Choroid plexus epithelial cell (primary cell): ENCODE results near the gene SLC48A1.
"Not testable (repeated sequence)": the region's sequence is repeated elsewhere in the genome, so short reads cannot be mapped to it uniquely, and the experiment has no call there.

ENCODE experiments used
- DNase-seq: peaks from one replicate; pipeline ENCODE4 v3.0.0-alpha.2; 2010; ENCODE audit warnings: low read depth
- H3K4me3 ChIP-seq: 2 replicates; pipeline ENCODE4 v1.5.1; 2011; ENCODE audit warnings: low read depth, mild to moderate bottlenecking, control low read depth, low read length, moderate library complexity
- CTCF ChIP-seq: conservative IDR thresholded peaks from 2 replicates; pipeline ENCODE4 v1.5.1; 2011; ENCODE audit warnings: low read depth, mild to moderate bottlenecking, control low read depth, inconsistent platforms, low read length, moderate library complexity

Gene SLC48A1

DNA sequence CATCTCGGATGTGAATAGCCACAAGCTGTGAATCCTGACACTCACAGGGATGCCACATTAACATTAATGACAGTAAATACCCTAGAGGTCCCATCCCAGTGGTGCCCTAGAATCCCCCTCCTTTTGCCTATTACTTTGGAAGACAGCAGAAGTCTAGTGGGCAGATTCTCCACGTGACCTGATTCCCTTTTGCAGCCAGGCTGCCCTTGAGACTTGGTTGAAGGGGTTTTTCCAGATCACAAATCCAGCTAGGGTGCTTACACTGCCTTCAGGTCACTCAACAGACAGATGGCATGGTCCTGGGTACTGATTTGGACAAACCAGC is 38.0 kb downstream of the SLC48A1 start:
- H3K4me3 ChIP-seq = no peak overlapping the region
- no peak for TF ChIP-seq CTCF
- no peak for DNase-seq

- no peak for TF ChIP-seq CTCF
- no peak overlapping the region for H3K4me3 ChIP-seq
- peak; percentile 67 for DNase-seq
Measured at GRCh38 chr12:47811581-47812484, 38.8 kb downstream of the SLC48A1 start.

DNA sequence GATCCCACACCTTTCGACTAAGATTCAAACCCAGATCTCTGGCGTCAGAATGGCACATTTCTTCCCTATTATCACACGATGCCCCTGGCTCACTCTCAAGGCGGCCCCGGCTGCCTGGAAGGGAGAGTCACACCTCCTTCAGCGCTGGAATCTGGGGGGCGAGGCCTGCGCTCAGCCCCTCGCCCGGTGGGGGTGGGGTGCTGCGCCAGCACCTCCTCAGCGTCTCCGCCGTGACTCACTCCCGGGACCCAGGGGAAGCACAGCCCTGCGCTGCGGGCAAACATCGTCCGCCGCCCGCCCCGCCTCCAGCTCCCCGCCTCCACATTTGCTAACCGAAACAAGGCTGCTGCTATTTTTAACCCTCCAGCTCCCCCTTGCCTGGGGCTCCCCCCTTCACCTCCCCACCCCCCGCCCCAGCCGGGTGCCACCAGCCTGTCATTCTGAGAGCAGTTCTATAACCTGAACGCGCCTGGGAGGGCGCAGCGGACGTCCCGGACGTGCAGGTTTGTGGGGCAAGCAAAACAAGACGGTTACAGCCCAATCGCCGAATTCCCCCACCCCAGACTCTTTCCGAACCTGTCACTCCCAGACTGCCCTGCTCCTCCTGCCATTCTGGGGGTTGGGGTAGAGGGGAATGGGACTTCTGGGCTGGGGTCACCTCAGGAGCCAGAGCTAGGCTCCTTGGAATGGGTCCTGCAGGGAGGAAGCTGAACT is 39.9 kb downstream of the SLC48A1 start:
- H3K4me3 ChIP-seq = peak overlapping the region; percentile 45
- no peak for TF ChIP-seq CTCF
- DNase-seq = peak; percentile 90

DNA sequence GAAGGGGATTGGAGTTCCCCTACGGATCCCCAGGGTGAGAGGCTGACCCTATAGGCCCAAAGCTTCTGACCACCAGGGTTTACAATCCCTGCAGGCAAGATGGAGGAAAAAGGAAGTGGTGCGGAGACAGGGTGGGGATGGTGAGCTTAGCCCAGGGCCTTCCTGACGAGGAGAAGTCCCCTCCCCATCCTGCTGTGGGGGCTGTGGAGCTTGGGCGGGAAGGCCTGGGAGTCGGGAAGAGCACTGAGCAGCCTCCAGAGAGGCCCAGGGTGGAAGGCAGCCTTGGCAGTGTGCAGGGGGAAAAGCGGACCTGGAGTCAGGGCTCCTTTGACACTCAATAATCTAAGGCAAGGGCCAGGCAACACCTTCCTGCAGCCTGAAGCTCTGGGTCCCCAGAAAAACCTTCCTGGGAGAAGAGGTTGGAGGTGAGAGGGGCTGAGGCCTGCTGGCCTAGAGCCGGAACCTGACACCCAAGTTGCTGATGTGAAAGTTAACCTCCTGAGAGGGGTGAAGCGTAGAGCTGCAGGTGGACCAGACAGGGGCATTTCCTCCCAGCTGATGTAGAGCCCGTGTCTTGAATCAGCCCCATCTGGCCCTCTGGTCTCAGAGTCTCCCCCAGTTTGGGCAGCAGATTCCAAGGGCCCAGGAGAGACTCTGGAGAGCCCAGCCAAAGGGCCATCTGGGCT is 40.6 kb downstream of the SLC48A1 start:
- DNase-seq = no peak
- H3K4me3 ChIP-seq = peak overlapping the region; percentile 45
- TF ChIP-seq CTCF = peak; percentile 1

DNA sequence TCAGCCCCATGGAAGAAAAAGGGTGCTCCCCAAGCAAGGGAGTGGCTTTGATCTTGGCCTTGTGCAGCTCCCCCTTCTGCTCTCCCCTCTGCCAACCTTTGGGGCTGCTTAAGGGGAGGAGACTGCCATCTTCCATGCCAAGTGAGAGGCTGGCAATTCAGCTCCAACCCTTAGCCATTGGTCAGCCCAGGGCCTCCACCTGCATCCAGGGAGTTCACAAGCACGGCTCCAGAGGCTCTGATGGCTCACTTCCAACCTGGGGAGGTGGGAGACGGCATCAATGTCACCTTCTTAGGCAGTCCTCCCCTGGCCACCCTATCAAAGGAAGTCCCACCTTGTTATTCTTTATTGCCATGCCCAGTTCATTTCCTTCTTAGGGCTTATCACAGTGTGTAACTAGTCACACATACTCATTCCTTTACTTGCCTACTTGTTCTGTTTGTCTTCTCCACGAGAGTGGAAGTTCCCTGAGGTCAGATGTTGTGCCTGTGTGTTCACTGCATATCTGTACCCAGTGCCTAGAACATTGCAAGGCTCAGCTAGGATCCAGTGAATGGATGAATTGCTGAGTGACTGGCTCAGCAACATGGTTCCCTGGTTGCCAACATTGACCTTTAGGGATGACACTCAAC is 41.6 kb downstream of the SLC48A1 start:
- TF ChIP-seq CTCF = no peak
- no peak for DNase-seq
- H3K4me3 ChIP-seq = no peak overlapping the region

DNA sequence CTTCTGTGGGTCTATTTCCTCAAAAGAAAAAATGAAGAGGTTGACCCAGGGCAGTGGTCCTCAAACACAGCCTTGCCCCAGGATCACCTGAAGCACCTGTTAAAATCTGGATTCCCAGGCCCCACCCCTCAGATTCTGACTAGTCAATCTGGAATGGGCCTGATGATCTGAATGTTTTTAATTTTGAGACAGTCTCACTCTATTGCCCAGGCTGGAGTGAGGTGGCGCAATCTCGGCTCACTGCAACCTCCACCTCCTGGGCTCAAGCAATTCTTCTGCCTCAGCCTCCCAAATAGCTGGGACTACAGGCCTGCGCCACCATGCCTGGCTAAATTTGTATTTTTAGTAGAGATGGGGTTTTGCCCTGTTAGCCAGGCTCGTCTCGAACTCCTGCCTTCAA is 42.4 kb downstream of the SLC48A1 start:
- not testable (repeated sequence) for H3K4me3 ChIP-seq, DNase-seq
